A204.1 (cell line): ENCODE results near the gene TCTN2.

Experiments
- FAIRE-seq: peaks from 2 replicates; lab custom pipeline; 2012; peaks lifted over from hg19 to GRCh38; lab: Jason Lieb, UNC

Gene TCTN2

GRCh38 chr12:123686636-123687190 is 15.8 kb downstream of the TCTN2 start:
- no peak for FAIRE-seq

GRCh38 chr12:123690191-123690840 is 19.4 kb downstream of the TCTN2 start:
- FAIRE-seq: no peak

- no peak for FAIRE-seq
Observed at GRCh38 chr12:123696207-123696606, 25.3 kb downstream of the TCTN2 start.

- FAIRE-seq: no peak
Observed at GRCh38 chr12:123696646-123697045, 25.7 kb downstream of the TCTN2 start.

- no peak for FAIRE-seq
Observed at GRCh38 chr12:123705935-123706334, 35.0 kb downstream of the TCTN2 start.

GRCh38 chr12:123707466-123707865 is 36.6 kb downstream of the TCTN2 start:
- no peak for FAIRE-seq

- no peak for FAIRE-seq
Observed at GRCh38 chr12:123712780-123713319, 41.9 kb downstream of the TCTN2 start.

- no peak for FAIRE-seq
Observed at GRCh38 chr12:123713398-123713797, 42.5 kb downstream of the TCTN2 start.

GRCh38 chr12:123713823-123714585 is 43.1 kb downstream of the TCTN2 start:
- FAIRE-seq: no peak

- FAIRE-seq: no peak
Observed at GRCh38 chr12:123715195-123715594, 44.3 kb downstream of the TCTN2 start.

GRCh38 chr12:123717350-123717749 is 46.4 kb downstream of the TCTN2 start:
- no peak for FAIRE-seq

- FAIRE-seq: no peak
Observed at GRCh38 chr12:123720141-123720814, 49.4 kb downstream of the TCTN2 start.

- FAIRE-seq: no peak
Observed at GRCh38 chr12:123721245-123721644, 50.3 kb downstream of the TCTN2 start.

GRCh38 chr12:123723011-123723410 is 52.1 kb downstream of the TCTN2 start:
- no peak for FAIRE-seq

- FAIRE-seq: no peak
Observed at GRCh38 chr12:123723765-123724164, 52.9 kb downstream of the TCTN2 start.

GRCh38 chr12:123726244-123726643 is 55.3 kb downstream of the TCTN2 start:
- no peak for FAIRE-seq

GRCh38 chr12:123726962-123727361 is 56.0 kb downstream of the TCTN2 start:
- FAIRE-seq: no peak

- no peak for FAIRE-seq
Observed at GRCh38 chr12:123727878-123728277, 57.0 kb downstream of the TCTN2 start.

- FAIRE-seq: no peak
Observed at GRCh38 chr12:123731596-123731995, 60.7 kb downstream of the TCTN2 start.

GRCh38 chr12:123732251-123732650 is 61.3 kb downstream of the TCTN2 start:
- no peak for FAIRE-seq

GRCh38 chr12:123733229-123733628 is 62.3 kb downstream of the TCTN2 start:
- no peak for FAIRE-seq

GRCh38 chr12:123734268-123734667 is 63.4 kb downstream of the TCTN2 start:
- no peak for FAIRE-seq
